Measurements from ENCODE around the gene FAM76B. TPM values are rescaled to one million over a fixed set of nuclear protein-coding genes. Genes with fewer than 3 reads are reported as not detected.
A peak's percentile ranks its signal among the peaks of the same experiment; 100 is the strongest.

FAM76B gene
- total and polyA plus RNA-seq, 2 of the 13 experiments (the other 11 are each of a cell fraction or from before 2014, with no cell fraction given): 20.2 to 24.2 TPM

- no peak for TF ChIP-seq ZNF17 (CRISPR knock-in tag; IDR thresholded peaks at IDR 0.05)
- TF ChIP-seq ZNF577 (CRISPR knock-in tag; IDR thresholded peaks at IDR 0.05; ENCODE audit: borderline replicate concordance, low read depth): no peak
- no peak for TF ChIP-seq RBAK (CRISPR knock-in tag; IDR thresholded peaks at IDR 0.05)
- TF ChIP-seq SALL1 (CRISPR knock-in tag; IDR thresholded peaks at IDR 0.05): no peak
- TF ChIP-seq PAX8 (CRISPR knock-in tag; IDR thresholded peaks at IDR 0.05; ENCODE audit: borderline replicate concordance): no peak
- no peak for TF ChIP-seq YEATS2 (CRISPR knock-in tag; IDR thresholded peaks at IDR 0.05; ENCODE audit: borderline replicate concordance)
- TF ChIP-seq ZBED4 (CRISPR knock-in tag; IDR thresholded peaks at IDR 0.05; ENCODE audit: borderline replicate concordance): no peak
- TF ChIP-seq E2F5 (CRISPR knock-in tag; conservative IDR thresholded peaks at IDR 0.05): no peak
- TF ChIP-seq NCOR1 (IDR thresholded peaks at IDR 0.05; ENCODE audit: borderline replicate concordance, low read length): no peak
- TF ChIP-seq ELK4 (CRISPR knock-in tag; IDR thresholded peaks at IDR 0.05; ENCODE audit: borderline replicate concordance): no peak
- no peak for TF ChIP-seq ZNF207 (IDR thresholded peaks at IDR 0.05; ENCODE audit: borderline replicate concordance)
- no peak for TF ChIP-seq MLLT10 (CRISPR knock-in tag; IDR thresholded peaks at IDR 0.05)
- no peak; the same call in 1 of the 2 replicates for TF ChIP-seq MEIS2 (CRISPR knock-in tag; IDR thresholded peaks at IDR 0.05)
- TF ChIP-seq, protein P1, sequence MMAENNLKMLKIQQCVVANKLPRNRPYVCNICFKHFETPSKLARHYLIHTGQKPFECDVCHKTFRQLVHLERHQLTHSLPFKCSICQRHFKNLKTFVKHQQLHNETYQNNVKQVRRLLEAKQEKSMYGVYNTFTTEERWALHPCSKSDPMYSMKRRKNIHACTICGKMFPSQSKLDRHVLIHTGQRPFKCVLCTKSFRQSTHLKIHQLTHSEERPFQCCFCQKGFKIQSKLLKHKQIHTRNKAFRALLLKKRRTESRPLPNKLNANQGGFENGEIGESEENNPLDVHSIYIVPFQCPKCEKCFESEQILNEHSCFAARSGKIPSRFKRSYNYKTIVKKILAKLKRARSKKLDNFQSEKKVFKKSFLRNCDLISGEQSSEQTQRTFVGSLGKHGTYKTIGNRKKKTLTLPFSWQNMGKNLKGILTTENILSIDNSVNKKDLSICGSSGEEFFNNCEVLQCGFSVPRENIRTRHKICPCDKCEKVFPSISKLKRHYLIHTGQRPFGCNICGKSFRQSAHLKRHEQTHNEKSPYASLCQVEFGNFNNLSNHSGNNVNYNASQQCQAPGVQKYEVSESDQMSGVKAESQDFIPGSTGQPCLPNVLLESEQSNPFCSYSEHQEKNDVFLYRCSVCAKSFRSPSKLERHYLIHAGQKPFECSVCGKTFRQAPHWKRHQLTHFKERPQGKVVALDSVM (CRISPR knock-in tag; IDR thresholded peaks at IDR 0.05): no peak
- no peak for TF ChIP-seq ERF (CRISPR knock-in tag; IDR thresholded peaks at IDR 0.05)
- 0 out of 2 replicates have a peak, but pooled peaks have one; percentile 49 for TF ChIP-seq ZBTB20 (CRISPR knock-in tag; IDR thresholded peaks at IDR 0.05; ENCODE audit: borderline replicate concordance, low read depth)
- TF ChIP-seq GABPB1 (CRISPR knock-in tag; IDR thresholded peaks at IDR 0.05): no peak; the same call in 1 of the 2 replicates
- no peak for TF ChIP-seq ZNF615 (CRISPR knock-in tag; IDR thresholded peaks at IDR 0.05; ENCODE audit: borderline replicate concordance)
- no peak for TF ChIP-seq TRAFD1 (CRISPR knock-in tag; IDR thresholded peaks at IDR 0.05; ENCODE audit: borderline replicate concordance)
Observed at GRCh38 chr11:95790123-95790932, 746 bp upstream of the FAM76B start, which contains the start of gene CEP57 (continued).
